Measurements from ENCODE around the gene AKAP12. TPM values are rescaled to one million over a fixed set of nuclear protein-coding genes. Genes with fewer than 3 reads are reported as not detected.

AKAP12 gene
- polyA plus RNA-seq, 1 donor from 2014 or later, result 21.5 TPM

DNA sequence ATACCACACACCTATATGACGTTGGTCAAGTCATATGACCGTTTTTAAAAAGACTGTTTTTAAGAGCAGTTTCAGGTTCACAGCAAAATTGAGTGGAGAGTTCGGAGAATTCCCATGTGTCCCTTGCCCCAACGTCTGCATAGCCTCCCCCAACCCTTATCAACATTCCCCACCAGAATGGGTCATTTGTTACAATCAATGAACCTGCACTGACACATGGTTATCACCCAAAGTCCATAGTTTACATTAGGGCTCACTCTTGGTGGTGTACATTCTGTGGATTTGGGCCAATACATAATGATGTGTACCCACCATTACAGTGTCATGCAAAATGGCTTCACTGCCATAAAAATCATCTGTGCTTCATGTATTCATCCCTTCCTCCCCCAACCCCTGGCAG is 99.6 kb downstream of the AKAP12 start:
- Histone ChIP-seq H3K9me3 (ENCODE audit: low read length) (no peaks in the 10 kb centered on the region), H3K4me2 (ENCODE audit: low read length) (no peak overlapping the region), H3K4me3 (ENCODE audit: low read length) (no peak overlapping the region), H3K27ac (ENCODE audit: low read length) (no peak overlapping the region), H3K9me2 (ENCODE audit: insufficient read depth, low read length) (no peaks in the 10 kb centered on the region), H3K79me2 (replicated peaks; ENCODE audit: insufficient read depth, low read length) (no peaks in the 10 kb centered on the region), H3K36me3 (ENCODE audit: insufficient read depth, low read length) (no peaks in the 10 kb centered on the region), H4K20me1 (ENCODE audit: insufficient read depth) (no peaks in the 10 kb centered on the region), H2AFZ (ENCODE audit: low read depth, low read length) (no peak overlapping the region), H3K9ac (ENCODE audit: low read length) (no peak overlapping the region), H3K27me3 (ENCODE audit: insufficient read depth, low read depth, low read length) (no peaks in the 10 kb centered on the region), H3F3A (ENCODE audit: insufficient read depth, low read length, poor library complexity, severe bottlenecking) (no peaks in the 10 kb centered on the region)
- TF ChIP-seq MXI1 (conservative IDR thresholded peaks at IDR 0.05; ENCODE audit: poor library complexity, severe bottlenecking), result no peak
- no peak for TF ChIP-seq EP300 (conservative IDR thresholded peaks at IDR 0.05; ENCODE audit: poor library complexity, severe bottlenecking)
- TF ChIP-seq EZH2 (IDR thresholded peaks at IDR 0.05; ENCODE audit: borderline replicate concordance, insufficient read depth, low read length, poor library complexity, severe bottlenecking), result no peak
- no peak for TF ChIP-seq SMC3 (conservative IDR thresholded peaks at IDR 0.05; ENCODE audit: poor library complexity)
- no peak for TF ChIP-seq RAD21 (conservative IDR thresholded peaks at IDR 0.05)
- TF ChIP-seq, protein P1, sequence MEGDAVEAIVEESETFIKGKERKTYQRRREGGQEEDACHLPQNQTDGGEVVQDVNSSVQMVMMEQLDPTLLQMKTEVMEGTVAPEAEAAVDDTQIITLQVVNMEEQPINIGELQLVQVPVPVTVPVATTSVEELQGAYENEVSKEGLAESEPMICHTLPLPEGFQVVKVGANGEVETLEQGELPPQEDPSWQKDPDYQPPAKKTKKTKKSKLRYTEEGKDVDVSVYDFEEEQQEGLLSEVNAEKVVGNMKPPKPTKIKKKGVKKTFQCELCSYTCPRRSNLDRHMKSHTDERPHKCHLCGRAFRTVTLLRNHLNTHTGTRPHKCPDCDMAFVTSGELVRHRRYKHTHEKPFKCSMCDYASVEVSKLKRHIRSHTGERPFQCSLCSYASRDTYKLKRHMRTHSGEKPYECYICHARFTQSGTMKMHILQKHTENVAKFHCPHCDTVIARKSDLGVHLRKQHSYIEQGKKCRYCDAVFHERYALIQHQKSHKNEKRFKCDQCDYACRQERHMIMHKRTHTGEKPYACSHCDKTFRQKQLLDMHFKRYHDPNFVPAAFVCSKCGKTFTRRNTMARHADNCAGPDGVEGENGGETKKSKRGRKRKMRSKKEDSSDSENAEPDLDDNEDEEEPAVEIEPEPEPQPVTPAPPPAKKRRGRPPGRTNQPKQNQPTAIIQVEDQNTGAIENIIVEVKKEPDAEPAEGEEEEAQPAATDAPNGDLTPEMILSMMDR (IDR thresholded peaks at IDR 0.05; ENCODE audit: poor library complexity, severe bottlenecking), result no peak
- no peak for TF ChIP-seq POLR2AphosphoS5 (IDR thresholded peaks at IDR 0.05)
- TF ChIP-seq, protein P2, sequence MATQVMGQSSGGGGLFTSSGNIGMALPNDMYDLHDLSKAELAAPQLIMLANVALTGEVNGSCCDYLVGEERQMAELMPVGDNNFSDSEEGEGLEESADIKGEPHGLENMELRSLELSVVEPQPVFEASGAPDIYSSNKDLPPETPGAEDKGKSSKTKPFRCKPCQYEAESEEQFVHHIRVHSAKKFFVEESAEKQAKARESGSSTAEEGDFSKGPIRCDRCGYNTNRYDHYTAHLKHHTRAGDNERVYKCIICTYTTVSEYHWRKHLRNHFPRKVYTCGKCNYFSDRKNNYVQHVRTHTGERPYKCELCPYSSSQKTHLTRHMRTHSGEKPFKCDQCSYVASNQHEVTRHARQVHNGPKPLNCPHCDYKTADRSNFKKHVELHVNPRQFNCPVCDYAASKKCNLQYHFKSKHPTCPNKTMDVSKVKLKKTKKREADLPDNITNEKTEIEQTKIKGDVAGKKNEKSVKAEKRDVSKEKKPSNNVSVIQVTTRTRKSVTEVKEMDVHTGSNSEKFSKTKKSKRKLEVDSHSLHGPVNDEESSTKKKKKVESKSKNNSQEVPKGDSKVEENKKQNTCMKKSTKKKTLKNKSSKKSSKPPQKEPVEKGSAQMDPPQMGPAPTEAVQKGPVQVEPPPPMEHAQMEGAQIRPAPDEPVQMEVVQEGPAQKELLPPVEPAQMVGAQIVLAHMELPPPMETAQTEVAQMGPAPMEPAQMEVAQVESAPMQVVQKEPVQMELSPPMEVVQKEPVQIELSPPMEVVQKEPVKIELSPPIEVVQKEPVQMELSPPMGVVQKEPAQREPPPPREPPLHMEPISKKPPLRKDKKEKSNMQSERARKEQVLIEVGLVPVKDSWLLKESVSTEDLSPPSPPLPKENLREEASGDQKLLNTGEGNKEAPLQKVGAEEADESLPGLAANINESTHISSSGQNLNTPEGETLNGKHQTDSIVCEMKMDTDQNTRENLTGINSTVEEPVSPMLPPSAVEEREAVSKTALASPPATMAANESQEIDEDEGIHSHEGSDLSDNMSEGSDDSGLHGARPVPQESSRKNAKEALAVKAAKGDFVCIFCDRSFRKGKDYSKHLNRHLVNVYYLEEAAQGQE (IDR thresholded peaks at IDR 0.05; ENCODE audit: borderline replicate concordance), result no peak
- TF ChIP-seq TAF1 (IDR thresholded peaks at IDR 0.05; ENCODE audit: low read depth), result no peak

DNA sequence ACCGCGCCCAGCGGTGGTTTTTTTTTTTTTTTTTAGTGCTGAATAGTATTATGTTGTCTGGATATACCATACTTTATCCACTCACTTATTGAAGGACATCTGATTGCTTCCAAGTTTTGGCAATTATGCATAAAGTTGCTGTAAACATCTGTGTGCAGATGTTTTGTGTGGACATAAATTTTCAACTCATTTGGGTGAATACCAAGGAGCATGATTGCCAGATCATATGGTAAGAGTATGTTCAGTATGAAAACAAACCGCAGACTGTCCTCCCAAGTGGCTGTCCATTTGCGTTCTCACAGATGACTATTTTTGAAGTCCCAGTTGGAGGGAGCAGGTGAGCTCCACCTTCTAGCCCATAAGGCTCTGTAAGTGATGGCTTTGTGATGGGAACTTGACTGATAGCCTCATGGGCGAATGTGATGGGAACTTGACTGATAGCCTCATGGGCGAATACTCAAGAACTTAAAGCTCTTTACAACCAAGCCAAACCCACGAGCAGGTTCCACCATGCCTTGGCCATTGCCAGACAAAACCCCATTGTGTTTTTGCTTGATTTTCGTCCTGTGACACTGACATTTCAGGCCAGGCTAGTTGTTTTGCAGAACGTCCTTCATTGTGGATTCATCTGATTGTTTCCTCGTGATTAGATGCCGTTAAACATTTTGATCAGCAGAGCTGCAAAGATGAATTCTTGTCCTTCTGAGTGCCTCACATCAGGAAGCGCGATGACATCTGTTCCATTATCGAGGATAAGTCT is 100.6 kb downstream of the AKAP12 start:
- H3K4me2 ChIP-seq (ENCODE audit: low read length), result no peak overlapping the region
- no peaks in the 10 kb centered on the region for H4K20me1 ChIP-seq (ENCODE audit: insufficient read depth)
- H3K79me2 ChIP-seq (replicated peaks; ENCODE audit: insufficient read depth, low read length), result no peaks in the 10 kb centered on the region
- H3K9me2 ChIP-seq (ENCODE audit: insufficient read depth, low read length), result no peaks in the 10 kb centered on the region
- no peak overlapping the region for H3K9ac ChIP-seq (ENCODE audit: low read length)
- H3K27me3 ChIP-seq (ENCODE audit: insufficient read depth, low read depth, low read length), result no peaks in the 10 kb centered on the region
- no peaks in the 10 kb centered on the region for H3K36me3 ChIP-seq (ENCODE audit: insufficient read depth, low read length)
- H3K9me3 ChIP-seq (ENCODE audit: low read length), result no peaks in the 10 kb centered on the region
- H3K27ac ChIP-seq (ENCODE audit: low read length), result no peak overlapping the region
- TF ChIP-seq SMC3 (conservative IDR thresholded peaks at IDR 0.05; ENCODE audit: poor library complexity) (no peak), RAD21 (conservative IDR thresholded peaks at IDR 0.05) (no peak), POLR2AphosphoS5 (IDR thresholded peaks at IDR 0.05) (no peak), EP300 (conservative IDR thresholded peaks at IDR 0.05; ENCODE audit: poor library complexity, severe bottlenecking) (no peak), TAF1 (IDR thresholded peaks at IDR 0.05; ENCODE audit: low read depth) (no peak)
- TF ChIP-seq, protein P1 (IDR thresholded peaks at IDR 0.05; ENCODE audit: poor library complexity, severe bottlenecking), result no peak
- no peak overlapping the region for H2AFZ ChIP-seq (ENCODE audit: low read depth, low read length)
- H3F3A ChIP-seq (ENCODE audit: insufficient read depth, low read length, poor library complexity, severe bottlenecking), result no peaks in the 10 kb centered on the region
- H3K4me3 ChIP-seq (ENCODE audit: low read length), result no peak overlapping the region

Measured in neural cell (in vitro differentiated cells).